Measurements from ENCODE around the gene RPS18. TPM values are rescaled to one million over a fixed set of nuclear protein-coding genes. Genes with fewer than 3 reads are reported as not detected.

RPS18 gene
- total and polyA plus RNA-seq, 9 of the 15 experiments (the other 6 are each of a cell fraction or from before 2014, with no cell fraction given), result 5,023 to 17,516 (median 8,131) TPM

- TF ChIP-seq KLF10 (CRISPR knock-in tag; IDR thresholded peaks at IDR 0.05) (no peak), YY1 (IDR thresholded peaks at IDR 0.05; ENCODE audit: borderline replicate concordance in 1 of 3, control insufficient read depth in 1 of 3, extremely low read depth in 1 of 3, insufficient read depth in 3 of 3, insufficient read length in 1 of 3, insufficient replicate concordance in 2 of 3, low read depth in 1 of 3, low read length in 2 of 3) (no peak), ZNF644 (tag; IDR thresholded peaks at IDR 0.05; ENCODE audit: low read depth) (no peak), MYC (IDR thresholded peaks at IDR 0.05; ENCODE audit: low read depth, low read length) (no peak), MYC (CRISPR knock-in tag; IDR thresholded peaks at IDR 0.05; ENCODE audit: borderline replicate concordance, low read depth) (no peak; the same call in 1 of the 2 replicates), ZNF717 (CRISPR knock-in tag; IDR thresholded peaks at IDR 0.05) (no peak), HNRNPL (IDR thresholded peaks at IDR 0.05; ENCODE audit: low read depth, low read length) (0 out of 2 replicates have a peak, but pooled peaks have one; percentile 37), HSF4 (CRISPR knock-in tag; IDR thresholded peaks at IDR 0.05; ENCODE audit: borderline replicate concordance) (no peak), MYNN (IDR thresholded peaks at IDR 0.05) (no peak), MYNN (CRISPR knock-in tag; IDR thresholded peaks at IDR 0.05) (no peak), MAFF (IDR thresholded peaks at IDR 0.05; ENCODE audit: low read length) (no peak), ZNF318 (IDR thresholded peaks at IDR 0.05; ENCODE audit: borderline replicate concordance in 1 of 2, low read depth in 1 of 2) (0 out of 4 replicates have a peak, but pooled peaks of 1 of the 2 experiments have one; percentile 55), STAG1 (CRISPR knock-in tag; IDR thresholded peaks at IDR 0.05; ENCODE audit: borderline replicate concordance) (no peak), MLX (CRISPR knock-in tag; conservative IDR thresholded peaks at IDR 0.05) (no peak), TAF9B (IDR thresholded peaks at IDR 0.05; ENCODE audit: partially characterized antibody) (no peak), SIRT6 (IDR thresholded peaks at IDR 0.05; ENCODE audit: low read depth, low read length) (peak; percentile 26), MCM2 (IDR thresholded peaks at IDR 0.05; ENCODE audit: low read depth) (no peak), MTA2 (IDR thresholded peaks at IDR 0.05; ENCODE audit: low read depth) (no peak)
Observed at GRCh38 chr6:33272275-33273128, 627 bp downstream of the RPS18 start (continued).

Measured in K562 (cell line).